ENCODE data around the gene THSD4.

THSD4 gene

GRCh38 chr15:71511796-71512681 is 396.8 kb downstream of the THSD4 start:
- Mint-ChIP-seq H3K27ac (no peak overlapping the region), H3K4me1 (no peaks in the 10 kb centered on the region), H3K4me3 (no peak overlapping the region), H3K9me3 (no peaks in the 10 kb centered on the region), H3K36me3 (no peaks in the 10 kb centered on the region), H3K27me3 (peaks cover 12% of the 10 kb centered on the region)
- CTCF ChIA-PET = no interaction called here
- DNase-seq = no peak

GRCh38 chr15:71512682-71513006 is 397.4 kb downstream of the THSD4 start:
- no peak overlapping the region for H3K4me3 Mint-ChIP-seq
- no peak for DNase-seq
- peaks cover 12% of the 10 kb centered on the region for H3K27me3 Mint-ChIP-seq
- no peaks in the 10 kb centered on the region for H3K9me3 Mint-ChIP-seq
- CTCF ChIA-PET = no interaction called here
- H3K27ac Mint-ChIP-seq = no peak overlapping the region
- H3K36me3 Mint-ChIP-seq = no peaks in the 10 kb centered on the region
- no peaks in the 10 kb centered on the region for H3K4me1 Mint-ChIP-seq

GRCh38 chr15:71515375-71516186 is 400.3 kb downstream of the THSD4 start:
- CTCF ChIA-PET = no interaction called here
- Mint-ChIP-seq H3K27me3 (peaks cover 12% of the 10 kb centered on the region), H3K36me3 (no peaks in the 10 kb centered on the region), H3K4me3 (no peak overlapping the region), H3K27ac (no peak overlapping the region), H3K4me1 (no peaks in the 10 kb centered on the region), H3K9me3 (no peaks in the 10 kb centered on the region)
- DNase-seq = no peak

- Mint-ChIP-seq H3K27ac (no peak overlapping the region), H3K4me1 (no peaks in the 10 kb centered on the region), H3K4me3 (no peak overlapping the region), H3K9me3 (no peaks in the 10 kb centered on the region), H3K27me3 (peaks cover 8% of the 10 kb centered on the region), H3K36me3 (no peaks in the 10 kb centered on the region)
- no peak for DNase-seq
- CTCF ChIA-PET = no interaction called here
These were observed 402.5 kb downstream of the THSD4 start for GRCh38 chr15:71517751-71518150.

- CTCF ChIA-PET = no interaction called here
- Mint-ChIP-seq H3K27me3 (peaks cover 13% of the 10 kb centered on the region), H3K4me1 (no peaks in the 10 kb centered on the region), H3K9me3 (no peaks in the 10 kb centered on the region), H3K4me3 (no peak overlapping the region), H3K36me3 (no peaks in the 10 kb centered on the region), H3K27ac (no peak overlapping the region)
- DNase-seq = no peak
These were observed 403.4 kb downstream of the THSD4 start for GRCh38 chr15:71518661-71519060.

GRCh38 chr15:71526060-71526820 is 411.0 kb downstream of the THSD4 start:
- Mint-ChIP-seq H3K36me3 (no peaks in the 10 kb centered on the region), H3K27me3 (peaks cover 14% of the 10 kb centered on the region), H3K9me3 (no peaks in the 10 kb centered on the region), H3K27ac (no peak overlapping the region), H3K4me1 (no peaks in the 10 kb centered on the region), H3K4me3 (no peak overlapping the region)
- CTCF ChIA-PET = no interaction called here
- DNase-seq = no peak

GRCh38 chr15:71529361-71529760 is 414.1 kb downstream of the THSD4 start:
- Mint-ChIP-seq H3K36me3 (no peaks in the 10 kb centered on the region), H3K4me1 (no peaks in the 10 kb centered on the region), H3K4me3 (no peak overlapping the region), H3K9me3 (no peaks in the 10 kb centered on the region), H3K27ac (no peak overlapping the region), H3K27me3 (peaks cover 12% of the 10 kb centered on the region)
- CTCF ChIA-PET = no interaction called here
- no peak for DNase-seq

- CTCF ChIA-PET = interaction anchor here (1.1 kb wide), 1 partner anchor 13 kb away, joined by 3 read pairs; no protein-coding TSS in a partner anchor
- Mint-ChIP-seq H3K4me1 (no peaks in the 10 kb centered on the region), H3K27ac (no peak overlapping the region), H3K9me3 (no peaks in the 10 kb centered on the region), H3K4me3 (no peak overlapping the region), H3K36me3 (no peaks in the 10 kb centered on the region), H3K27me3 (peaks cover 12% of the 10 kb centered on the region)
- no peak for DNase-seq
These were observed 414.8 kb downstream of the THSD4 start for GRCh38 chr15:71530116-71530515.

GRCh38 chr15:71532994-71533393 is 417.7 kb downstream of the THSD4 start:
- DNase-seq = no peak
- Mint-ChIP-seq H3K27me3 (peaks cover 12% of the 10 kb centered on the region), H3K36me3 (no peaks in the 10 kb centered on the region), H3K4me3 (no peak overlapping the region), H3K4me1 (no peaks in the 10 kb centered on the region), H3K9me3 (no peaks in the 10 kb centered on the region), H3K27ac (no peak overlapping the region)
- CTCF ChIA-PET = interaction anchor here (0.8 to 1.3 kb wide), 2 partner anchors 196 to 199 kb away, joined by 3 read pairs; no protein-coding TSS in a partner anchor

GRCh38 chr15:71538181-71538580 is 422.9 kb downstream of the THSD4 start:
- H3K4me3 Mint-ChIP-seq = no peak overlapping the region
- no peaks in the 10 kb centered on the region for H3K9me3 Mint-ChIP-seq
- H3K27me3 Mint-ChIP-seq = peaks cover 1% of the 10 kb centered on the region
- CTCF ChIA-PET = no interaction called here
- no peaks in the 10 kb centered on the region for H3K36me3 Mint-ChIP-seq
- DNase-seq = no peak
- H3K27ac Mint-ChIP-seq = no peak overlapping the region
- H3K4me1 Mint-ChIP-seq = no peaks in the 10 kb centered on the region

- H3K27ac Mint-ChIP-seq = no peak overlapping the region
- H3K4me1 Mint-ChIP-seq = no peaks in the 10 kb centered on the region
- H3K36me3 Mint-ChIP-seq = no peaks in the 10 kb centered on the region
- DNase-seq = no peak
- CTCF ChIA-PET = no interaction called here
- peaks cover 4% of the 10 kb centered on the region for H3K27me3 Mint-ChIP-seq
- H3K9me3 Mint-ChIP-seq = no peaks in the 10 kb centered on the region
- no peak overlapping the region for H3K4me3 Mint-ChIP-seq
These were observed 426.5 kb downstream of the THSD4 start for GRCh38 chr15:71541746-71542145.

- H3K27ac Mint-ChIP-seq = no peak overlapping the region
- no peaks in the 10 kb centered on the region for H3K9me3 Mint-ChIP-seq
- DNase-seq = no peak
- CTCF ChIA-PET = no interaction called here
- H3K4me1 Mint-ChIP-seq = no peaks in the 10 kb centered on the region
- peaks cover 7% of the 10 kb centered on the region for H3K27me3 Mint-ChIP-seq
- H3K4me3 Mint-ChIP-seq = no peak overlapping the region
- H3K36me3 Mint-ChIP-seq = no peaks in the 10 kb centered on the region
These were observed 427.6 kb downstream of the THSD4 start for GRCh38 chr15:71542836-71543235.

GRCh38 chr15:71543413-71543812 is 428.1 kb downstream of the THSD4 start:
- Mint-ChIP-seq H3K4me3 (no peak overlapping the region), H3K27me3 (peaks cover 10% of the 10 kb centered on the region), H3K36me3 (no peaks in the 10 kb centered on the region), H3K9me3 (no peaks in the 10 kb centered on the region), H3K4me1 (no peaks in the 10 kb centered on the region), H3K27ac (no peak overlapping the region)
- no peak for DNase-seq
- CTCF ChIA-PET = no interaction called here

GRCh38 chr15:71545223-71545760 is 430.0 kb downstream of the THSD4 start:
- no peak overlapping the region for H3K4me3 Mint-ChIP-seq
- DNase-seq = no peak
- H3K9me3 Mint-ChIP-seq = no peaks in the 10 kb centered on the region
- H3K4me1 Mint-ChIP-seq = no peaks in the 10 kb centered on the region
- CTCF ChIA-PET = no interaction called here
- no peaks in the 10 kb centered on the region for H3K36me3 Mint-ChIP-seq
- H3K27ac Mint-ChIP-seq = no peak overlapping the region
- H3K27me3 Mint-ChIP-seq = peaks cover 11% of the 10 kb centered on the region

Measured in activated naive CD4-positive, alpha-beta T cell treated with anti-CD3 and anti-CD28 coated beads, Interleukin-2, amount 10 ng/mL, durations not matched to agents 7 days and 5 days (primary cell).